Measurements from ENCODE around the gene ERICH2. TPM values are rescaled to one million over a fixed set of nuclear protein-coding genes. Genes with fewer than 3 reads are reported as not detected.

Gene ERICH2
- total RNA-seq, 1 donor: not detected

DNA sequence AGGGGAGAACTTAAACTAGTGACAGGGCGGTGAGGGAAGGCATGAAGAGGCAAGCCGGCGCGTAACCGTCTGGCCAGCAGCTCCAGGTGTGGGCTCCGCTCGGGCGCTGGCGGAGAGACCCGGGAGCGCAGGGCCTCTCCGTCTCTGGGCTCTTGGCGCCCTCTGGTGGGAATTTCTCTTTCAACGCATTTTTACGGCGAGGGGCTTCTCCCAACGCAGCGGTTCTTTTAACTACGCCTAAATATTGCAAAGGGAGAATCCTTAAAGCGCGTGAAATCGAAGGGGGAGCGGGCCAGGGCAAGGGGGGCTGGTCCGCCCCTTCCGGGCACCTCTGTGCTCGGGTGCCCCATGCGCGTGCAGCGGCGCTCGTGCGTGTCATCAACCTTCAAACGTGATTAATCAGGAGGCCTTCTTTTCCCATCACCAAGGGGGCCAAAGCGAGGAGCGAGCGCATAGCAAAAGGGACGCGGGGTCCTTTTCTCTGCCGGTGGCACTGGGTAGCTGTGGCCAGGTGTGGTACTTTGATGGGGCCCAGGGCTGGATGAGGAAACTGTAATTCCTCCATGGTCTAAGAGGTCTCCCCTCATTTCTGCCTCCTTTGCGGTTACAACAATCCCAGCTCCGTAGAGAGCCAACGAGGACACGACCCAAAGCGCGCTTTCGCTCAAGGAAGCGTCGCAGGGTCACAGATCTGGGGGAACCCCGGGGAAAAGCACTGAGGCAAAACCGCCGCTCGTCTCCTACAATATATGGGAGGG is 45.7 kb downstream of the ERICH2 start:
- Histone ChIP-seq H3K9me3 (ENCODE audit: low read depth, low read length) (no peaks in the 10 kb centered on the region), H4K20me1 (ENCODE audit: insufficient read depth, low read length) (no peaks in the 10 kb centered on the region), H3K79me2 (ENCODE audit: insufficient read depth, low read length) (no peaks in the 10 kb centered on the region), H2AFZ (ENCODE audit: low read length) (no peak overlapping the region), H3K27me3 (ENCODE audit: insufficient read depth, low read length) (peaks cover 78% of the 10 kb centered on the region), H3K27ac (ENCODE audit: low read depth, low read length) (no peak overlapping the region), H3K4me2 (ENCODE audit: insufficient read depth, low read length) (peak overlapping the region; percentile 53), H3K36me3 (ENCODE audit: insufficient read depth, low read length) (no peaks in the 10 kb centered on the region), H3K4me1 (ENCODE audit: insufficient read depth, low read length) (no peaks in the 10 kb centered on the region), H3K4me3 (ENCODE audit: insufficient read depth, low read length) (no peak overlapping the region)
- TF ChIP-seq, protein P1, sequence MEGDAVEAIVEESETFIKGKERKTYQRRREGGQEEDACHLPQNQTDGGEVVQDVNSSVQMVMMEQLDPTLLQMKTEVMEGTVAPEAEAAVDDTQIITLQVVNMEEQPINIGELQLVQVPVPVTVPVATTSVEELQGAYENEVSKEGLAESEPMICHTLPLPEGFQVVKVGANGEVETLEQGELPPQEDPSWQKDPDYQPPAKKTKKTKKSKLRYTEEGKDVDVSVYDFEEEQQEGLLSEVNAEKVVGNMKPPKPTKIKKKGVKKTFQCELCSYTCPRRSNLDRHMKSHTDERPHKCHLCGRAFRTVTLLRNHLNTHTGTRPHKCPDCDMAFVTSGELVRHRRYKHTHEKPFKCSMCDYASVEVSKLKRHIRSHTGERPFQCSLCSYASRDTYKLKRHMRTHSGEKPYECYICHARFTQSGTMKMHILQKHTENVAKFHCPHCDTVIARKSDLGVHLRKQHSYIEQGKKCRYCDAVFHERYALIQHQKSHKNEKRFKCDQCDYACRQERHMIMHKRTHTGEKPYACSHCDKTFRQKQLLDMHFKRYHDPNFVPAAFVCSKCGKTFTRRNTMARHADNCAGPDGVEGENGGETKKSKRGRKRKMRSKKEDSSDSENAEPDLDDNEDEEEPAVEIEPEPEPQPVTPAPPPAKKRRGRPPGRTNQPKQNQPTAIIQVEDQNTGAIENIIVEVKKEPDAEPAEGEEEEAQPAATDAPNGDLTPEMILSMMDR (IDR thresholded peaks at IDR 0.05; ENCODE audit: extremely low read depth, low read depth, low read length): peak; percentile 57
- DNase-seq (ENCODE audit: insufficient read length, low spot score, missing footprints): peak; percentile 97

DNA sequence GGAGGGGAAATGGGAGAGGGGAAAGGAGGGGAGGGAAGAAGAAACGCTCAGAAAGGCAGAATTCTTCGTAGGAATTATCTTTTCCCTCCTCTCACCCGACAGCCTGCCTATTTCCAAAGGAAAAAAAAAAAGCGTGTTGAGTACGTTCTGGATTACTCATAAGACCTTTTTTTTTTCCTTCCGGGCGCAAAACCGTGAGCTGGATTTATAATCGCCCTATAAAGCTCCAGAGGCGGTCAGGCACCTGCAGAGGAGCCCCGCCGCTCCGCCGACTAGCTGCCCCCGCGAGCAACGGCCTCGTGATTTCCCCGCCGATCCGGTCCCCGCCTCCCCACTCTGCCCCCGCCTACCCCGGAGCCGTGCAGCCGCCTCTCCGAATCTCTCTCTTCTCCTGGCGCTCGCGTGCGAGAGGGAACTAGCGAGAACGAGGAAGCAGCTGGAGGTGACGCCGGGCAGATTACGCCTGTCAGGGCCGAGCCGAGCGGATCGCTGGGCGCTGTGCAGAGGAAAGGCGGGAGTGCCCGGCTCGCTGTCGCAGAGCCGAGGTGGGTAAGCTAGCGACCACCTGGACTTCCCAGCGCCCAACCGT is 46.4 kb downstream of the ERICH2 start, which contains the start of gene GAD1:
Gene GAD1 (plus strand): TSS at position 384 of the 589 bp plus-strand sequence. CDS start 1,705 bp downstream, outside the sequence.
- Histone ChIP-seq H2AFZ (ENCODE audit: low read length) (peak within 1 kb of the TSS; percentile 47), H3K4me3 (ENCODE audit: insufficient read depth, low read length) (peak within 1 kb of the TSS; percentile 55), H3K4me2 (ENCODE audit: insufficient read depth, low read length) (peak within 1 kb of the TSS; percentile 57), H3K27ac (ENCODE audit: low read depth, low read length) (no peak within 1 kb of the TSS), H3K4me1 (ENCODE audit: insufficient read depth, low read length) (no peaks in the 10 kb centered on the region), H3K9me3 (ENCODE audit: low read depth, low read length) (no peaks in the 10 kb centered on the region), H3K36me3 (ENCODE audit: insufficient read depth, low read length) (no peaks in the 10 kb centered on the region), H3K27me3 (ENCODE audit: insufficient read depth, low read length) (peaks cover 85% of the 10 kb centered on the region), H3K79me2 (ENCODE audit: insufficient read depth, low read length) (no peaks in the 10 kb centered on the region), H4K20me1 (ENCODE audit: insufficient read depth, low read length) (no peaks in the 10 kb centered on the region)
- DNase-seq (ENCODE audit: insufficient read length, low spot score, missing footprints): peak; percentile 92
- TF ChIP-seq, protein P1 (IDR thresholded peaks at IDR 0.05; ENCODE audit: extremely low read depth, low read depth, low read length): no peak

DNA sequence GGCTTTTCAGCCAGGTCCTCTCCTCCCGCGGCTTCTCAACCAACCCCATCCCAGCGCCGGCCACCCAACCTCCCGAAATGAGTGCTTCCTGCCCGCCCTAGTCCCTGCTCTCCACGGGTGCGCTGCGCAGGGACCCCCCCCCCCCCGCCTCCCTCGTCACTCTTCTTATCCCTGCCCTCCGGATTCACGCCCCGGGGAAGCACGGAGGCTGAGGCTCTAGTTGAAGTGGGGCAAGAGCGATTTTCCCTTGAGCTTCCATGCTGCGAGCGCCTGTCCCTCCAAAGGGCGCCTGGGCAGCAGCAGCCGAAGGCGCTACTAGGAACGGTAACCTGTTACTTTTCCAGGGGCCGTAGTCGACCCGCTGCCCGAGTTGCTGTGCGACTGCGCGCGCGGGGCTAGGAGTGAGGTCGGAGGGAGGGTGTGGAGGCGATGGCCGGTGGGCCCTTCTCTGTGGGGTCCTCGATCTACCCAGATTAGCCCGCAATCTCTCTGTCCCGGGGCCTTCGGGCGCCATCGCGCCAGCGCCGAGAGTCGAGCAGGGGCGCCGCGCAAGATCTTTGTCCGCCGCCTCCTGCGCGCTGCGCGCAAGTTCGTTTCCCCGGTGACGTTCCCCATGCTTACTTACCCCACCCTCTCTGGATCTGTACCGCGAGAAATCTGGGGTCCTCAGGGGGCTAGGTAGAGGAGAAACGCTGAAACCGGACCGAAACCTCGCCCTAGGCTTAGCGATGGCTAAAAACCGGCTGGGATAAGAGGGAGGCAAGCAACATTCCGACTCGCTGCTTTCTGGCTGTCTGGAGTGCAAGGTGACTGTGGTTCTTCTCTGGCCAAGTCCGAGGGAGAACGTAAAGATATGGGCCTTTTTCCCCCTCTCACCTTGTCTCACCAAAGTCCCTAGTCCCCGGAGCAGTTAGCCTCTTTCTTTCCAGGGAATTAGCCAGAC is 47.2 kb downstream of the ERICH2 start:
- H2AFZ ChIP-seq (ENCODE audit: low read length): peak overlapping the region; percentile 47
- H3K36me3 ChIP-seq (ENCODE audit: insufficient read depth, low read length): no peaks in the 10 kb centered on the region
- H3K4me2 ChIP-seq (ENCODE audit: insufficient read depth, low read length): peak overlapping the region; percentile 57
- H3K79me2 ChIP-seq (ENCODE audit: insufficient read depth, low read length): no peaks in the 10 kb centered on the region
- no peaks in the 10 kb centered on the region for H4K20me1 ChIP-seq (ENCODE audit: insufficient read depth, low read length)
- peak; percentile 83 for DNase-seq (ENCODE audit: insufficient read length, low spot score, missing footprints)
- no peak overlapping the region for H3K27ac ChIP-seq (ENCODE audit: low read depth, low read length)
- TF ChIP-seq, protein P1 (IDR thresholded peaks at IDR 0.05; ENCODE audit: extremely low read depth, low read depth, low read length): no peak
- no peaks in the 10 kb centered on the region for H3K4me1 ChIP-seq (ENCODE audit: insufficient read depth, low read length)
- peaks cover 93% of the 10 kb centered on the region for H3K27me3 ChIP-seq (ENCODE audit: insufficient read depth, low read length)
- H3K4me3 ChIP-seq (ENCODE audit: insufficient read depth, low read length): peak overlapping the region; percentile 55
- H3K9me3 ChIP-seq (ENCODE audit: low read depth, low read length): no peaks in the 10 kb centered on the region

Data from osteoblast (primary cell).